ENCODE measurements around the gene NOL9. TPM values are rescaled to one million over a fixed set of nuclear protein-coding genes. Genes with fewer than 3 reads are reported as not detected.
A peak's percentile ranks its signal among the peaks of the same experiment; 100 is the strongest.

Gene NOL9
- total and polyA plus RNA-seq, 2 of the 13 experiments (the other 11 are each of a cell fraction or from before 2014, with no cell fraction given), result 18.0 to 24.7 TPM

DNA sequence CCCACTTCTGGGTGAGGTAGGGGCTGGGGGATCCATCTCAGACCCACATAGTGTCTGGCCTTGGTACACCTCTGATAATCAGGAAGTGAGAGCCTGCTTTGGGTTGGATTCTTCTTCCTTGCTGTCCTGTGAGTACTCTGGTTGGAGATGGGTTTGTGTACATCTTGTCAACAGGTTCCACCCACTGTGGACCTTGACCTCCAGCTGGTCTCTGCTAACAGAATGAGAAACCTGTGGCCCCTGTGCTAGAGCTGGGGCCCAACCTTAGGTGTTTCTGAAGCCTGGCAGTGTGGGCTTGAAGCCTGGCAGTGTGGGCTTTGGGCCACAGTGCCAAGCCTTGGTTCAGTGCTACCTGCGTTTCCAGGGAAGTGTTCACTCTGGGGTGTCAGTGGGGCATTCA lies 28.1 kb upstream of the NOL9 start (continued):
- peak; percentile 68 for TF ChIP-seq XRCC5 (optimal IDR thresholded peaks at IDR 0.05; ENCODE audit: low read length)
- no peak for TF ChIP-seq HNRNPH1 (optimal IDR thresholded peaks at IDR 0.05; ENCODE audit: low read depth, low read length)
- TF ChIP-seq ZNF562 (CRISPR knock-in tag; IDR thresholded peaks at IDR 0.05; ENCODE audit: borderline replicate concordance), result no peak
- TF ChIP-seq ZNF34 (CRISPR knock-in tag; IDR thresholded peaks at IDR 0.05; ENCODE audit: borderline replicate concordance), result no peak
- TF ChIP-seq CEBPB (IDR thresholded peaks at IDR 0.05; ENCODE audit: borderline replicate concordance, low read depth, low read length), result no peak
- peak; percentile 47; the same call in 1 of the 2 replicates for TF ChIP-seq ZNF792 (CRISPR knock-in tag; IDR thresholded peaks at IDR 0.05)
- no peak for TF ChIP-seq ZNF256 (CRISPR knock-in tag; conservative IDR thresholded peaks at IDR 0.05)
- no peak for TF ChIP-seq RFXANK (CRISPR knock-in tag; IDR thresholded peaks at IDR 0.05)
- no peak for TF ChIP-seq SETDB1 (CRISPR knock-in tag; IDR thresholded peaks at IDR 0.05; ENCODE audit: borderline replicate concordance)
- TF ChIP-seq ZBTB3 (CRISPR knock-in tag; IDR thresholded peaks at IDR 0.05; ENCODE audit: borderline replicate concordance, low read depth), result no peak
- TF ChIP-seq BHLHE40 (IDR thresholded peaks at IDR 0.05; ENCODE audit: low read length), result no peak
- TF ChIP-seq RERE (CRISPR knock-in tag; IDR thresholded peaks at IDR 0.05; ENCODE audit: low read depth), result 0 out of 2 replicates have a peak, but pooled peaks have one; percentile 59
- no peak for TF ChIP-seq MAF1 (CRISPR knock-in tag; IDR thresholded peaks at IDR 0.05; ENCODE audit: borderline replicate concordance)
- 0 out of 2 replicates have a peak, but pooled peaks have one; percentile 51 for TF ChIP-seq KLF6 (CRISPR knock-in tag; IDR thresholded peaks at IDR 0.05)
- peak; percentile 39; the same call in 1 of the 2 replicates for TF ChIP-seq ZNF749 (CRISPR knock-in tag; IDR thresholded peaks at IDR 0.05; ENCODE audit: borderline replicate concordance)
- no peak for TF ChIP-seq ZNF121 (CRISPR knock-in tag; IDR thresholded peaks at IDR 0.05)
- TF ChIP-seq ZKSCAN1 (IDR thresholded peaks at IDR 0.05; ENCODE audit: low read length), result no peak
- no peak for TF ChIP-seq ZNF746 (CRISPR knock-in tag; IDR thresholded peaks at IDR 0.05)
- TF ChIP-seq ZNF841 (CRISPR knock-in tag; IDR thresholded peaks at IDR 0.05; ENCODE audit: borderline replicate concordance), result no peak
- no peak for TF ChIP-seq MAFF (IDR thresholded peaks at IDR 0.05; ENCODE audit: low read depth, low read length)
- TF ChIP-seq, protein P1, sequence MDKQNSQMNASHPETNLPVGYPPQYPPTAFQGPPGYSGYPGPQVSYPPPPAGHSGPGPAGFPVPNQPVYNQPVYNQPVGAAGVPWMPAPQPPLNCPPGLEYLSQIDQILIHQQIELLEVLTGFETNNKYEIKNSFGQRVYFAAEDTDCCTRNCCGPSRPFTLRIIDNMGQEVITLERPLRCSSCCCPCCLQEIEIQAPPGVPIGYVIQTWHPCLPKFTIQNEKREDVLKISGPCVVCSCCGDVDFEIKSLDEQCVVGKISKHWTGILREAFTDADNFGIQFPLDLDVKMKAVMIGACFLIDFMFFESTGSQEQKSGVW (CRISPR knock-in tag; IDR thresholded peaks at IDR 0.05; ENCODE audit: borderline replicate concordance), result no peak
- no peak for TF ChIP-seq SRF (IDR thresholded peaks at IDR 0.05; ENCODE audit: low read depth, low read length)
- TF ChIP-seq RBAK (CRISPR knock-in tag; IDR thresholded peaks at IDR 0.05), result no peak
- TF ChIP-seq ATRX (CRISPR knock-in tag; IDR thresholded peaks at IDR 0.05; ENCODE audit: borderline replicate concordance), result no peak
- no peak for TF ChIP-seq ZNF230 (CRISPR knock-in tag; IDR thresholded peaks at IDR 0.05)
- no peak for TF ChIP-seq ZNF468 (CRISPR knock-in tag; IDR thresholded peaks at IDR 0.05)
- TF ChIP-seq GTF2F1 (IDR thresholded peaks at IDR 0.05; ENCODE audit: low read length), result no peak
- no peak for TF ChIP-seq ZNF451 (CRISPR knock-in tag; IDR thresholded peaks at IDR 0.05)
- TF ChIP-seq ZNF709 (CRISPR knock-in tag; IDR thresholded peaks at IDR 0.05), result 0 out of 2 replicates have a peak, but pooled peaks have one; percentile 31
